ENCODE results near the gene PDE4D. TPM values are rescaled to one million over a fixed set of nuclear protein-coding genes. Genes with fewer than 3 reads are reported as not detected.
"Not testable (repeated sequence)": the region's sequence is repeated elsewhere in the genome, so short reads cannot be mapped to it uniquely, and the experiment has no call there.

The PDE4D gene
- total RNA-seq, 1 experiment from 2014 or later, result 2.4 TPM

DNA sequence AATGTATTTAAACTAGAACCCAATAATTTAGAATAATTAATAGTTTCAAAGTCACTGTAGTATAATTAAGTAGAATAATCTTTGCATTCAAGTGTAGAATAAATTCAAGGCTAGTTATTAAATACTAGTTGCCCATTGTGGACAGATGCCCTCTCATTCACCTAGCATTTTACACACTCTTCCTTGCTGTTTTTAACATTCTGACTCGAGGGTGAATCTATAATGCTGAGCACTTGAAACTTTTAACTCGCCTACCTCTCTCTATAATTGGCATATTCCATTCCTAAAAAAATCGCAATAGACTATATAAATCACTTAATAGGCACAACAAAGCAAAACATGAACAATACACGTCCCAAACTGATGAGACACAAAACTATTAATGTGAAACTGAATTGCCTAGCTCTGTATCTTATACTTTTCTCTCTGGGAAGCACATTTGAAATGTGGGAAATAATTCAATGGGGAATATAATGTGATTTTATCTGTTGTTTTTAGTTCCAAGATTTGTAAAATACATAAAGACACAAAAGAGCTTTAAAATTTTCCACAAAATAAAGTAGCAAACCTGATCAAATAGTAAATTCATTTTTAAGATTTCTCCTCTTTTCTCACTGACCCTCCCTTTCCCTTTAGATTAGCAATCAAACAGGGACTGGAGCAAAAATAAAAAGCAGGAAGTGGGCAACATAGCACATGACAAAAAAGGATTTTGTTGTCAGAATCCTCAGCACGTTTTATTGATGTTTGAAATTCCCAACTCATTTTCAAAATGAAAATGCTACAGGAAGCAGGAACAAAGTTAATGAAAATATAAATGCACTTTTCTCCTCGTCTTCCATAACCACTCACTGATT, 295.6 kb downstream of the PDE4D start:
- in situ Hi-C loops (cut with HindIII; ENCODE audit: low pct_unique_long_range_greater_than_20kb, low sequenced_read_pairs) (no loop called here), intact Hi-C loops (cut with micrococcal nuclease; ENCODE audit: unreplicated experiment) (no loop called here)
- H3K9me3 ChIP-seq (ENCODE audit: control insufficient read depth, insufficient read depth, low read depth, low read length), result no peaks in the 10 kb centered on the region
- no peak for TF ChIP-seq POLR2AphosphoS5 (IDR thresholded peaks at IDR 0.05; ENCODE audit: low read depth, low read length)
- no peak for TF ChIP-seq SIN3A (IDR thresholded peaks at IDR 0.05; ENCODE audit: borderline replicate concordance, insufficient read depth, low read depth, low read length)
- no peak for TF ChIP-seq TCF7L2 (IDR thresholded peaks at IDR 0.05; ENCODE audit: low read depth, low read length)
- no peaks in the 10 kb centered on the region for H3K36me3 ChIP-seq (ENCODE audit: control insufficient read depth, insufficient read depth, low read length)
- ChIA-PET POLR2A (no interaction called here), CTCF (no interaction called here)
- no TSS peak for BruUV-seq (replicated peaks)
- H3K27me3 ChIP-seq (ENCODE audit: control insufficient read depth, insufficient read depth, low read length), result no peaks in the 10 kb centered on the region
- H3K4me3 ChIP-seq (ENCODE audit: low read depth in 2 of 2, low read length in 2 of 2), result peak overlapping the region; percentile 4 to 41; a peak in 2 of 4 replicates
- ATAC-seq (no peak), DNase-seq (ENCODE audit: low read depth, low spot score) (no peak)
- H3K27ac ChIP-seq (ENCODE audit: low read length), result no peak overlapping the region
- no peaks in the 10 kb centered on the region for H3K4me1 ChIP-seq (ENCODE audit: control insufficient read depth, insufficient read depth, low read length)

DNA sequence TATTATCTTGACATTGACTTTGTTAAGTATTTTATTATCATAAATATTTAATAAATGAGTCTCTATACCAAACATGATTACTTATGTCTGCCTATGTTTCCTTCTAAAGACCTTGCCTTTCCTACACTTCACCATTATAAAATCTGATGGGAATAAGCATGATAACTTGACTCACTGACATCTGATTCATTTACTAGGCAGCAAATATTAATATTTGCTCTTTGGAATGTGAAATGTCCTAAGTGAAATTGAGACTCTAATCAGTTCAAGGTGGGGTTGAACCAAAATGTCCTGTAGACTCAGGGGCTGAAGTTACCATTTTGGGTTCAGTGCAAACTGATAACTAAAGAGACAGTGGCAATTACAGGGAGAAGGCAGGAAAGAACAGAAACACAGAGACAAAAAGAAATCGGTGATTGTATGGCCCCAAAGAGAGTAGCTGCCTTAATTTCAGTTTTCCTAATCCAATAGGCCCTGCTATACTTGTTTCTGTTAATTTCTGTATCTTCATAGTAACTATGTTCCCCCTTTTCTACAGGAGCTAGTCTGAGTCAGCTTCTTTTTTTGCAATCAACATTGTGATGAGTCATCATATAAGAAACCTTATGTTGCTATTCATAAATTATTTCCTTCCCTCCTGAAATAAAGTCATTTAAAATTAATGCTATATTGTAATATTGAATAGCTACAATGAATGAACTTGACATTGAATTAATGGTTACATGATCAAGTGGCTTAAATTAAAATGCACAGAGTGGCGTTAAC, 296.8 kb downstream of the PDE4D start:
- TF ChIP-seq POLR2AphosphoS5 (IDR thresholded peaks at IDR 0.05; ENCODE audit: low read depth, low read length) (no peak), REST (IDR thresholded peaks at IDR 0.05; ENCODE audit: insufficient read depth in 1 of 2, low read depth in 2 of 2, low read length in 1 of 2) (no peak), CTCF (IDR thresholded peaks at IDR 0.05) (no peak), SIN3A (IDR thresholded peaks at IDR 0.05; ENCODE audit: borderline replicate concordance, insufficient read depth, low read depth, low read length) (no peak), TCF7L2 (IDR thresholded peaks at IDR 0.05; ENCODE audit: low read depth, low read length) (no peak)
- ATAC-seq (no peak), DNase-seq (ENCODE audit: low read depth, low spot score) (no peak)
- intact Hi-C loops (cut with micrococcal nuclease; ENCODE audit: unreplicated experiment) (no loop called here), in situ Hi-C loops (cut with HindIII; ENCODE audit: low pct_unique_long_range_greater_than_20kb, low sequenced_read_pairs) (no loop called here)
- CTCF ChIA-PET, result no interaction called here
- no peak overlapping the region for H3K4me3 ChIP-seq (ENCODE audit: low read depth in 2 of 2, low read length in 2 of 2)
- BruUV-seq (replicated peaks), result no TSS peak
- H3K36me3 ChIP-seq (ENCODE audit: control insufficient read depth, insufficient read depth, low read length), result no peaks in the 10 kb centered on the region
- H3K9me3 ChIP-seq (ENCODE audit: control insufficient read depth, insufficient read depth, low read depth, low read length), result no peaks in the 10 kb centered on the region
- no peaks in the 10 kb centered on the region for H3K27me3 ChIP-seq (ENCODE audit: control insufficient read depth, insufficient read depth, low read length)
- POLR2A ChIA-PET, result interaction anchor here (0.7 kb wide), 1 partner anchor 330 kb away, joined by 5 read pairs; no protein-coding TSS in a partner anchor
- H3K27ac ChIP-seq (ENCODE audit: low read length), result no peak overlapping the region
- H3K4me1 ChIP-seq (ENCODE audit: control insufficient read depth, insufficient read depth, low read length), result no peaks in the 10 kb centered on the region

- intact Hi-C loops (cut with micrococcal nuclease; ENCODE audit: unreplicated experiment); CTCF ChIA-PET; H3K27me3 ChIP-seq (ENCODE audit: control insufficient read depth, insufficient read depth, low read length); BruUV-seq (replicated peaks); H3K27ac ChIP-seq (ENCODE audit: low read length); H3K9me3 ChIP-seq (ENCODE audit: control insufficient read depth, insufficient read depth, low read depth, low read length); DNase-seq (ENCODE audit: low read depth, low spot score); in situ Hi-C loops (cut with HindIII; ENCODE audit: low pct_unique_long_range_greater_than_20kb, low sequenced_read_pairs); POLR2A ChIA-PET; H3K4me1 ChIP-seq (ENCODE audit: control insufficient read depth, insufficient read depth, low read length); ATAC-seq; H3K4me3 ChIP-seq (ENCODE audit: low read depth in 2 of 2, low read length in 2 of 2); H3K36me3 ChIP-seq (ENCODE audit: control insufficient read depth, insufficient read depth, low read length): not testable (repeated sequence)
Observed at GRCh38 chr5:59594118-59594517, 299.4 kb downstream of the PDE4D start.
